Mucosa of rectum (tissue), 2 donors: Measurements from ENCODE around the gene LCN2.
A peak's percentile ranks its signal among the peaks of the same experiment; 100 is the strongest.

ENCODE experiments used
- H3K27ac ChIP-seq, 2 donors: one replicate each; pipeline ENCODE4 v1.7.0; 2013; ENCODE audit warnings: inconsistent platforms in 2 of 2, low read depth in 2 of 2, low read length in 2 of 2
- H3K27me3 ChIP-seq, 2 donors: one replicate each; pipeline ENCODE4 v1.7.0; 2013; ENCODE audit warnings: low read length in 2 of 2; ENCODE audit not compliant: control insufficient read depth in 2 of 2, insufficient read depth in 2 of 2
- H3K36me3 ChIP-seq, 2 donors: one replicate each; pipeline ENCODE4 v1.7.0; 2013; ENCODE audit warnings: low read length in 2 of 2; ENCODE audit not compliant: control insufficient read depth in 2 of 2, insufficient read depth in 2 of 2
- H3K4me1 ChIP-seq, 2 donors: one replicate each; pipeline ENCODE4 v1.7.0; 2013; ENCODE audit warnings: low read length in 2 of 2, mild to moderate bottlenecking in 1 of 2; ENCODE audit not compliant: control insufficient read depth in 2 of 2, insufficient read depth in 2 of 2
- H3K4me3 ChIP-seq, 2 donors: one replicate each; pipeline ENCODE4 v1.7.0; 2013; ENCODE audit warnings: low read length in 2 of 2
- H3K9ac ChIP-seq, 2 donors: one replicate each; pipeline ENCODE4 v1.7.0; 2013; ENCODE audit warnings: low read length in 2 of 2, low read depth in 1 of 2, mild to moderate bottlenecking in 1 of 2
- H3K9me3 ChIP-seq, 2 donors: one replicate each; pipeline ENCODE4 v1.7.0; 2013; ENCODE audit warnings: low read length in 2 of 2; ENCODE audit not compliant: control insufficient read depth in 2 of 2
- donor health status: healthy.
- donor health status: Normal muscosa, but diverticular disease.

The LCN2 gene

DNA sequence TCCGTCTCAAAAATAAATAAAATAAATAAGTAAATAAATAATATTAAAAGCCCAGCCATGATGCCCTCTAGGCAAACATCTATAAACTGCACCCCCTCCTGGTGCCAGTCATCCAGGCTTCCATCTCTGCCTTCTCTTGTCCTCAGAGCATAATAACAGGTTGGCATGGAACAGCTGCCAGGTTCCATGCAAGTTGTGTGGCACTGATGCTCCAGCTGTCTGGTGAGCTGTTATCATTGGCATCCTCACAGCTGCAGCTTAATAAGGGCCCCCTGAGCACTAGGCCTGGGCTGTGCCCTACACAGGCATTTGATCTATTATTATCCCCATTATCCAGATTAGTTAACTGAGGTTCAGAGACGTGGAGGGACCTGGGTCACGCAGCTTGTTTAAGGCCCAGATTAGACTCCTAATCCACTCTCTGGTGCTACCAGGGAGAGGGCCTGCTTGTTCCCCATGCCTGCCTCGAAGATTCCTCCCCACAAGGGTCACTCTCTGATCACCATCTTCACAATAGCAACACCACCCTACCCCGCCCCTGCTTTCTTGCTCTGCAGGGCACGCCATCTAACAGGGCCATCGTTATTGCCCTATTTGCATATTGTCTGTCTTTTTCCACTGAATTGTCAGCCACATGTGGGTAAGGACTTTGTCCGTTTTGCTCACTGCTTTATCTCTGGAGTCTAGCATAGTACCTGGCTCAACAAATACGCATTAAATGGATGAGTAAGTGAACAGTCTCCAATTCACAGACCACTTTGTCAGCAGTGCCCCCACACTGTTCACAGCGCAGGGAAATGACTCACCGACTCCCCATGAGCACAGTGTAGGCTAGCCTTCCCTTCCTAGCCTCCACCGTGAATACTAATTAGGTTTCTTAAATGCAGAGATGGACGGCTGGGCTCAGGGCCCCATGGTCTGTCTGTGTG, 52.5 kb downstream of the LCN2 start:
- H3K36me3 ChIP-seq: no peaks in the 10 kb centered on the region
- no peaks in the 10 kb centered on the region for H3K9me3 ChIP-seq
- H3K9ac ChIP-seq: no peak overlapping the region
- no peak overlapping the region for H3K4me3 ChIP-seq
- peaks cover 11 to 18% of the 10 kb centered on the region in 2 donors for H3K27me3 ChIP-seq
- peaks cover 2 to 7% of the 10 kb centered on the region in 2 donors for H3K4me1 ChIP-seq
- H3K27ac ChIP-seq: no peak overlapping the region

DNA sequence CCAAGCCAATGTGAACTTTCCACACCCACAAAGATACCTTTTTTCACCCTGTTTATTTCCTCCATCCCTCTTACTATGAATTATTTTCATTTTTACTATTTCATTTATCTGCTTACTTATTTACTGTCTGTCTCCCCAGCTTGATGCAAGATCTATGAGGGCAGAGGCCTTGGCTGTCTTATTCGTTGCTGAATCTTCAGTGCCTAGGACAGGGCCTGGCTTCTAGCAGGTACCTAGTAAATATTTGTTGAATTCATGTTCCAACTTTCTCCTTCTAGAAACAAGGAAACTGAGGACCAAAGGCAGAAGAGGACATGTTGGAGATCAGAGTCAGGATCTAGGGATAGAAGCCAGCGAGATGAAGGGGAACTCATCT, 53.4 kb downstream of the LCN2 start:
- Histone ChIP-seq H3K4me1 (peaks cover 5 to 10% of the 10 kb centered on the region in 2 donors), H3K27me3 (peaks cover 11 to 18% of the 10 kb centered on the region in 2 donors), H3K9me3 (no peaks in the 10 kb centered on the region), H3K27ac (no peak overlapping the region), H3K36me3 (no peaks in the 10 kb centered on the region), H3K9ac (no peak overlapping the region), H3K4me3 (peak overlapping the region in 1 of 2 donors; percentile 60)
